Fibroblast of skin of left quadriceps (primary cell): ENCODE data around the gene RNF208.
"Not testable (repeated sequence)": the region's sequence is repeated elsewhere in the genome, so short reads cannot be mapped to it uniquely, and the experiment has no call there.

ENCODE experiments used
- DNase-seq, 2 experiments: peaks; one replicate each; pipeline ENCODE4 v3.0.0-alpha.2; 2013; ENCODE audit warnings: low read depth in 2 of 2

Gene RNF208

GRCh38 chr9:137240318-137240840 lies 18.3 kb upstream of the RNF208 start:
- peak in 1 of 2 experiments; percentile 21 for DNase-seq

DNA sequence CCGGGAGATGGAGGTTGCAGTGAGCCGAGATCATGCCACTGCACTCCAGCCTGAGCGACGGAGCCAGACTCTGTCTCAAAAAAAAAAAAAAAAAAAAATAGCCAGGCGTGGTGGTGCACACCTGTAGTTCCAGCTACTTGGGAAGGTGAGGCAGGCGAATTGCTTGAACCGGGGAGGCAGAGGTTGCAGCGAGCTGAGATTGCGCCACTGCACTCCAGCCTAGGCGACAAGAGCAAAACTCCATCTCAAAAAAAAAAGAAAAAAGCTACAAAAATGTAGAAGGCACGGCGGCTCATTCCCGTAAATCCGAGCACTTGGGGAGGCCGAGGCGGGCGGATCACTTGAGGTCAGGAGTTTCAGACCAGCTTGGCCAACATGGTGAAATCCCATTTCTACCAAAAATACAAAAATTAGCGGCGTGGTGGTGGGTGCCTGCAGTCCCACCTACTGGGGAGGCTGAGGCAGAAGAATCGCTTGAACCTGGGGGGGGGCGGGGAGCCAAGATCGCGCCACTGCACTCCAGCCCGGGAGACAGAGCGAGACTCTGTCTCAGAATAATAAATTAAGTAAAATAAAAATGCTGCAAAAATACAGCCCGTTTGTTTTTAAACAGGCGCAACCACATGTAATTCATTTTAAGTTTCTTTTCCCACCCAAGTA lies 17.6 kb upstream of the RNF208 start:
- DNase-seq, result not testable (repeated sequence)

DNA sequence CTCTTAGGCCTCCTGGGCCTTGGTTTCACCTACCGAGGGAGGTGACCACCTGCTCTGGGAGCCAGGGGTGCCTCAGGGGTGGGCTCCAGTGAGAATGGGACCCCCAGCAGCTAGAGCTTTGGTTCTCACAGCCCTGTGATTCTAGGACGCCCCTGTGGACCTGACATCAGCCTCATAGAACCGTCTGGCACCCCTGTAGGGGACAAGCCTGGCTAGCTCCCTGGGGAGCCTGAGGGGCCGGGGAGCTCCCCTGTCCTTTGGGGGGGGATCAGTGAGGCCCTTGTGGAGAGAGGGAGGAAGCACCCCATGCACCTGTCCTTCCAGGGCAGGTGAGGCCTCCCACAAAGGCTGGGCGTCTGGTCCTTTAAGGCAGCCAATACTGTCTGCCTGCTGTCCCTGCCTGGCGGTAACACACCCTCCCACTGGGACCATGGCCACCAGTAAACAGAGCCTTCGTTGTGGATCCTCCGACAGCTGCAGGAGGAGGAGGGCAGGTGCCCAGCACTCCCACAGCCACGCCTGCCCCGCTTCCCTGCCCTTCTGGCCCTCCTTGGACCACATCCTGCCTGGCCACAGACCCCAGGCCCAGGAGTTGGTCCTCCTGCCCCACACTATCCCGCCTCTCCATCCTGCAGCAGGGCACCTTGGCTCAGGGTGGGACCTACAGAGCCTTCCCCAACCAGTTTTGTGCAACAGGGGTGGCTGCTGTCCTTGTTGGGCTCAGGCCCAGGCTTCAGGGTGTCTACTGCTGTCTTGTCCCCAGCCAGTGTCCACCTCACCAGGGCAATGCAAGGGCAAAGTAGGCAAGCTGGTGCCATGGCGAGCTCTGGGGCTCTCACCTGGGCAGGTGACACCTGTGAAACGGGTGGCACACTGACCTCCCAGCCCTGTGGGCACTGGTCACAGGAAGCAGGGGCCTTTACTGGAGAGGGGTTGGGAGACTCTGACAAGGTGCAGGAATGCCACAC lies 16.0 kb upstream of the RNF208 start:
- DNase-seq, result no peak

- no peak for DNase-seq
Measured at GRCh38 chr9:137236936-137237421, 14.9 kb upstream of the RNF208 start.

DNA sequence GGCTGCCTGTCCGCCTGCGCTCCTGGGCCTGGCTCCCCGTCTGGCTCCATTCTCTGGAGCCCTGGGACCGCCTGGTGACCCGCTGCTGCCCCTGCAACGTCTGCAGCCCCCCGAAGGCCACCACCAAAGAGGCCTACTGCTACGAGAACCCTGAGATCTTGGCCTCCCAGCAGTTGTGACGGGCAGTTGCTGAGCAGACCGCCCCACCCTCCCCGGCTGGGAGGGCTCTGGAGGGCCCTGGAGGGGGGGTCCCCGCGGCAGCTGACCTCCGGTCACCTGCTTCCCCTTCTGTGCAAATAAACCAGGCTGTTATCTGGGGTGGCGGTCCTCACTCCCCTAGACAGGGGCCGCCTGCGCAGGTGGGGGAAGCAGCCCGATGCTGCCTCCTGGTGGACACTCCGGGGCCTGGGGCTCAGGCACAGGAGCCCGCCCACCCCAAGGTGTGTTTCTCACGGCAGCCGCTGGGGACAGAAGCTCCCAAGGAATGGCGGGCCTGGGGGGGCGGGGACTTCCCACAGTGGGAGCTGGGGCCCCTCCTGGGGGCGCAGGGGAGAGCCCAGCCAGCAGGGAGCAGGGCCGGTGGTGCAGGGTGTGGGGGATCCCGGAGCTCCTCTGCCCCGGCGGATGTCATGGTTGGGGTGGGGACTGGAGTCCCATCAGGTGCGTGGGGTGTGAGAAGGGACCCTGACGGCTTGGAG lies 14.3 kb upstream of the RNF208 start:
- DNase-seq, result peak; percentile 38 to 39

GRCh38 chr9:137235424-137236237 lies 13.6 kb upstream of the RNF208 start:
- DNase-seq, result no peak

- no peak for DNase-seq
Measured at GRCh38 chr9:137234758-137235423, 12.9 kb upstream of the RNF208 start.

DNA sequence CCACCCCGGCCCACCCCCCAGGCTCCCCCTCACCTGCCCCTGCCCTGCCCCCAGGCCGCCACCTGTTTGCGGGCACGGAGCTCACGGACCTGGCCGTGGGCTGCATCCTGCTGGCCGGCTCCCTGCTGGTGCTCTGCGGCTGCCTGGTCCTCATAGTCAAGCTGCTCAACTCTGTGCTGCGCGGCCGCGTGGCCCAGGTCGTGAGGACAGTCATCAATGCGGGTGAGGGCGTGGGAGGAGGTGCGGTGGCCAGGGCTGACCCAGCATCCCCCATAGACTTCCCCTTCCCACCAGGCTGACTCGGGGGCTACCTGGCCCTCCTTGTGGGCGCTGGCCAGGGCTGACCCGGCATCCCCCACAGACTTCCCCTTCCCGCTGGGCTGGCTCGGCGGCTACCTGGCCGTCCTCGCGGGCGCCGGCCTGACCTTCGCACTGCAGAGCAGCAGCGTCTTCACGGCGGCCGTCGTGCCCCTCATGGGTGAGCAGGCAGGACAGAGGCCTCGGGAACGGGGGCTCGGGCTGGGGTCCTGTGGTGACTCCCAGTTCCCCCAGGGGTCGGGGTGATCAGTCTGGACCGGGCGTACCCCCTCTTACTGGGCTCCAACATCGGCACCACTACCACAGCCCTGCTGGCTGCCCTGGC lies 12.1 kb upstream of the RNF208 start:
- DNase-seq, result no peak

- DNase-seq, result no peak
Measured at GRCh38 chr9:137233143-137233980, 11.3 kb upstream of the RNF208 start.

- DNase-seq, result no peak
Measured at GRCh38 chr9:137232510-137232909, 10.5 kb upstream of the RNF208 start.

GRCh38 chr9:137232101-137232500 lies 10.1 kb upstream of the RNF208 start:
- no peak for DNase-seq

DNA sequence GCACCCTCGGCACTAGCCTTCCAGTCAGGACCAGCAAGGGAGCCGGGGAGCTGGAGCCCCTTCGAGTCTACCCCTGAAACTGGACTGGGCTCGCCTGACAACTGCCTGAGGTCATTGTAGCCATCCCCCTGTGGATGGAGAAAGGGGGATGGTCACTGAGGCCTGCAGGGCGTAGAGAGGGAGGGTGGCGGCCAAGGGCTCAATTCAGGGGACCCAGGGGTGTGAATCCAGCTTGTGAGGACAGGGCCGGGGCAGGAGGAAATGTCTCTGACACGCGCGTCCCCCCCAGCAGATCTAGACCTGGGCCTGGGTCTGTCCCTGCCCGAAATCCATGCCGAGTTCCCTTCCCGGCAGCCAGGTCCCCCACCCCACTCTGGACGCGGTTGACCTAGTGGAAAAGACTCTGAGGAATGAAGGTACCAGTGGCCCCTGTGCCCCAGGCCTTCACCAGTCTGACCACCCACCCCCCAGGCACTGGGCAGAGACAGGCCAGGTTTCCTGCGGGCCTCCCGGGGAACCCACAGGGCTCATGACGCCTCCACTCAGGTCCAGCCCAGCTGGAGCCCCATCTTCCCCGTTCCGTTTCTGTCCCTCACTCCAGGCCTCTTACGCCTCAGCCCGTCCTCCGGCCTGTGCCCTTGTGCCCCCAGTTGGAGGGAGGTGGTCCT lies 9.5 kb upstream of the RNF208 start:
- DNase-seq, result no peak

DNA sequence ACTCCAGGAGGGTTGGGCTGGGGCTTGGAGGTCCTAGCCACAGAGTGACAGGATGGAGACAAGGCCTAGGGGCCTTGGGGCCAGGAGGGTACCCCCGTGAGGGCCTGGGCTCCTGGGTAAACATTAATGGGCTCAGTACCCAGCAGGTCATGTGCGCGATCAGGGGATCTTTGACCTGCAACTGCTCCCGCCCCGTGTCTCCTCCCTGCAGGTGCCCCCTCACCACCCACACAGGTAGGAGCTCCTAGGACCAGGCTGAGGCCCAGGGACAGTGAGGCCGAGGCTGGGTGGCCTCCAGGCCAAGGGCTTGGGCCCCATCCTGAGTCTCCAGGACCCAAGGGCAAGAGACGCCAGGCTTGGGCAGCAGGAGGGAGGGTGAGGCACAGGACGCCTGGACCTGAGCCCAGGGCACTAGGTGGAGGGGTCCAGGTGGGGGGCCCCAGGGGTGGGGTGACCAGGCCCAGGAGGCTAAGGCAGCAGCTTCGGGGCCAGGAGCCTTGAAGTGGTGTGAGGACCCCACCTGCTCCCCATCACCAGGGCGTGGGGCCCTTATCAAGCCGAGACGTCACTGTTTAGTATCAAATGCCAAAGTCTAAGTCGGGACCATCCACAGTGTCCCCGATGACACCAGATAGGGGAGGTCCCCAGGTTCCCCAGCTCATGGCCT lies 8.8 kb upstream of the RNF208 start, which contains the start of gene SLC34A3:
Gene SLC34A3, plus strand, starts transcription at position 197 of the 667 bp plus-strand sequence. CDS start 802 bp downstream, outside the sequence.
- DNase-seq, result no peak

GRCh38 chr9:137229903-137230704 lies 8.1 kb upstream of the RNF208 start:
- DNase-seq, result no peak

DNA sequence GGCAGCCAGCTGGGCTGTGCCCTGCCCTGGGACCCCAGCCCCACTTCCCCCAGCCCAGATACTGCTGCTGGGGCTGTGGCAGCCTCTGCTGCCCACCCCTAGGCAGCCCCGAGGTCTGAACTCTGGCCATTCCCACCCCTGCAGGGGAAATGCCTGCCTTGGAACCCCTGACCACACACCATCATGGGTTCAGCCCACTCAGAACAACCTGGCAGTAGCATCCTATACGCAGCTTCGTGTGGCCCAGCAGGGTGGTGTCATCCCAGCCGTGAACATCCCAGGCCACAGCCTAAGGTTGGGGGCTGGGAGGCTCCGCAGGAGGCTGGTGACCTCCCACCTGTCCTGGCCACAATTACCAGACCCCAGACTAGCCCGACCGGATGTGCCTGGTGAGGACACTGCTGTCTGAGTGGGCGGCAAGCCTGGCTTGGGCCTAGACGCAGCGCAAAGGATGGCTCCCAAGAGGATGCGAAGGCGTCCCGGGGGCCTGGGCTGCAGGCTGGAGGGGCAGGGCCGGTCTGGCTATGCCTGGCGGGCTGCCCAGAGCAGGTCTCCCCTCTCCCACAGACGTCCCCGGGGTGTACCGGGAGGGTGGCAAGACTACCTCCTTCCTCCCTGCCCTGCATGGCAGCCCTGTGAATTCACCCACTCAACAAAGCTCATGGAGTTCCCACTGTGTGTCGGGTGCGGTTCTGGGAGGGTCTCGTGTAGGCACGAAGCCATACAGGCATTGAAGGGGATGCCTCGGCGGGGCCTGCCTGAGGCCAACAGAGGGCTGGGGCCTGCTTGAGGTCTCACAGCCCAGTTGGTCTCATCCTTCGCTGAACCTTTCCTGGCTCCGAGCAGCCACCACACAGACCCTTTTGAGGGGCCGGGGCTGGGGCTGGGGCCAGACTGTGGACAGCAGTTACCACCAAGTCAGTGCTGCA lies 7.2 kb upstream of the RNF208 start:
- DNase-seq, result no peak

- DNase-seq, result no peak
Measured at GRCh38 chr9:137228506-137228967, 6.5 kb upstream of the RNF208 start.
